22Rv1 (cell line): Measurements from ENCODE around the gene RNF135.

Source experiments
- ZFX ChIP-seq: fragments of 450-650 bp; IDR thresholded peaks from 2 replicates; pipeline ENCODE4 v1.6.1; 2017; ENCODE audit warnings: antibody characterized with exemption, borderline replicate concordance
- TF ChIP-seq, protein P1 (sequence below): fragments of 450-650 bp; IDR thresholded peaks from 2 replicates; pipeline ENCODE4 v1.5.1; 2017; ENCODE audit warnings: mild to moderate bottlenecking

DNA sequence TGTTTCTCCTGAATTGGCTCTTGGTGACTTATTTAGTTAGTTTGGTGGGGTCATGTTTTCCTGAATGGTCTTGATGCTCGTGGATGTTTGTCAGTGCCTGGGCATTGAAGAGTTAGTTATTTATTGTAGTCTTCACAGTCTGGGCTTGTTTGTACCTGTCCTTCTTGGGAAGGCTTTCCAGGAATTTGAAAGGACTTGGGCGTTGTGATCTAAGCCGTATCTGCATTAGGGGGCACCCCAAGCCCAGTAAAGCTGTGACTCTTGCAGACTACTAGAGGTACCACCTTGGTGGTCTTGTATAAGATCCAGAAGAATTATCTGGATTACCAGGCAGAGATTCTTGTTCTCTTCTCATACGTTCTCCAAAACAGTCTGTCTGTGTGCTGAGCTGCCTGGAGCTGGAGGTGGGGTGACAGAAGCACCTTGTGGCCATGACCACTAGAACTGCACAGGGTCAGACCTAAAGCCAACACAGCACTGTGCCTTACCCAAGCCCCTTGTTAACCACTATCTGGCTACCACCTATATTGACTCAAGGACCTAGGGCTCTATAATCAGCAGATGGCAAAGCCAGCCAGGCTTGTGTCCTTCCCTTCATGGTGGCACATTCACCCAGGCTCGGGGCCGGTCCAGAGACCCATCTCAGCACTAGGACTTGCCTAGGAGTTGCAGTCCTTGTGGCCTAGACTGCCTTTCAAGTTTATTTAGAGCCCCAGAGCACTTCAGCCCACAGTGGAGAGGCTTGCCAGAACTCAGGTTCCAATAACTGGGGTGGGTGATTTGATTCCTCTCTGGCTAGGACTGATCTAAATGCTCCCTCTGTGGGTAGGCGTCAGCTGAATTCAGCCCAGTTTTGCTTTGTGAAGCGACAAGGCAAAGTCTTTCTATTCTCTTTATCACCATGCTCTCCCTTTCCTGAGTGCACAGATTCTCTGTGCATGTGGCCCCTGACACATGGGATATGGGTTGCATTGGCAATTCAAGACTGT, 11.0 kb downstream of the RNF135 start:
- TF ChIP-seq, protein P1, sequence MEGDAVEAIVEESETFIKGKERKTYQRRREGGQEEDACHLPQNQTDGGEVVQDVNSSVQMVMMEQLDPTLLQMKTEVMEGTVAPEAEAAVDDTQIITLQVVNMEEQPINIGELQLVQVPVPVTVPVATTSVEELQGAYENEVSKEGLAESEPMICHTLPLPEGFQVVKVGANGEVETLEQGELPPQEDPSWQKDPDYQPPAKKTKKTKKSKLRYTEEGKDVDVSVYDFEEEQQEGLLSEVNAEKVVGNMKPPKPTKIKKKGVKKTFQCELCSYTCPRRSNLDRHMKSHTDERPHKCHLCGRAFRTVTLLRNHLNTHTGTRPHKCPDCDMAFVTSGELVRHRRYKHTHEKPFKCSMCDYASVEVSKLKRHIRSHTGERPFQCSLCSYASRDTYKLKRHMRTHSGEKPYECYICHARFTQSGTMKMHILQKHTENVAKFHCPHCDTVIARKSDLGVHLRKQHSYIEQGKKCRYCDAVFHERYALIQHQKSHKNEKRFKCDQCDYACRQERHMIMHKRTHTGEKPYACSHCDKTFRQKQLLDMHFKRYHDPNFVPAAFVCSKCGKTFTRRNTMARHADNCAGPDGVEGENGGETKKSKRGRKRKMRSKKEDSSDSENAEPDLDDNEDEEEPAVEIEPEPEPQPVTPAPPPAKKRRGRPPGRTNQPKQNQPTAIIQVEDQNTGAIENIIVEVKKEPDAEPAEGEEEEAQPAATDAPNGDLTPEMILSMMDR: no peak
- no peak for TF ChIP-seq ZFX
